H1 (cell line): ENCODE results near the gene AP1S1. TPM values are rescaled to one million over a fixed set of nuclear protein-coding genes. Genes with fewer than 3 reads are reported as not detected.

Source experiments
- CTCF ChIA-PET: fragments of 300-600 bp; sonication (Branson Sonifier 250); formaldehyde crosslinking; loops from one replicate; lab custom pipeline; 2021; ENCODE audit not compliant: partially characterized antibody; lab: Charles Lee
- POLR2A ChIA-PET: fragments of 300-600 bp; sonication (Branson Sonifier 250); formaldehyde crosslinking; loops from one replicate; lab custom pipeline; 2021; ENCODE audit warnings: inconsistent platforms; ENCODE audit not compliant: partially characterized antibody; lab: Charles Lee
- DNase-seq, 2 experiments: peaks; one replicate each; pipeline versions ENCODE4 v3.0.0 to v3.0.0-alpha.2; 2010 to 2022; ENCODE audit warnings: low spot score in 2 of 2, low read depth in 1 of 2, mixed read lengths in 1 of 2
- FAIRE-seq: peaks from 2 replicates; lab custom pipeline; 2011; peaks lifted over from hg19 to GRCh38; lab: Jason Lieb, UNC
- H2AFZ ChIP-seq: 2 replicates; pipeline ENCODE4 v1.8.1; 2012; ENCODE audit warnings: low read length, inconsistent platforms
- H2AK5ac ChIP-seq: 2 replicates; pipeline ENCODE4 v1.6.1; 2013; ENCODE audit warnings: low read depth, low read length
- H2BK120ac ChIP-seq: replicated peaks from 2 replicates; pipeline ENCODE3; 2013; ENCODE audit warnings: low read depth, low read length, inconsistent platforms
- H2BK12ac ChIP-seq: 2 replicates; pipeline ENCODE4 v1.6.1; 2013; ENCODE audit warnings: low read depth, low read length
- H2BK15ac ChIP-seq: 2 replicates; pipeline ENCODE4 v1.6.1; 2013; ENCODE audit warnings: low read length
- H2BK20ac ChIP-seq: 2 replicates; pipeline ENCODE4 v1.6.1; 2013; ENCODE audit warnings: low read length
- H2BK5ac ChIP-seq: 2 replicates; pipeline ENCODE4 v1.6.1; 2013; ENCODE audit warnings: low read depth, low read length
- H3K14ac ChIP-seq: 2 replicates; pipeline ENCODE4 v1.6.1; 2013; ENCODE audit warnings: inconsistent platforms; ENCODE audit not compliant: insufficient read length
- H3K18ac ChIP-seq: 2 replicates; pipeline ENCODE4 v1.6.1; 2013; ENCODE audit warnings: low read length; ENCODE audit errors: extremely low read depth
- H3K23ac ChIP-seq: 2 replicates; pipeline ENCODE4 v1.6.1; 2013; ENCODE audit warnings: inconsistent platforms; ENCODE audit not compliant: insufficient read length
- H3K23me2 ChIP-seq: 2 replicates; pipeline ENCODE4 v1.6.1; 2013; ENCODE audit warnings: low read depth, low read length
- H3K27ac ChIP-seq: 2 replicates; pipeline ENCODE4 v1.6.1; 2011; ENCODE audit warnings: low read depth, low read length, inconsistent platforms
- H3K27me3 ChIP-seq, 4 experiments: replicated peaks in 1 of 4; 1 replicate in 1 of 4; 2 replicates in 3 of 4; pipeline versions ENCODE4 v1.6.1 to v1.8.1; 2011 to 2013; ENCODE audit warnings: low read length in 3 of 4, mild to moderate bottlenecking in 3 of 4, inconsistent platforms in 2 of 4, mixed read lengths in 2 of 4, moderate library complexity in 1 of 4; ENCODE audit not compliant: control insufficient read depth in 3 of 4, insufficient read depth in 3 of 4; ENCODE audit errors: extremely low read depth in 1 of 4
- H3K36me3 ChIP-seq, 4 experiments: 2 replicates each; pipeline versions ENCODE4 v1.6.1 to v1.8.1; 2011 to 2013; ENCODE audit warnings: mild to moderate bottlenecking in 4 of 4, low read length in 3 of 4, moderate library complexity in 2 of 4, control low read depth in 1 of 4, inconsistent platforms in 1 of 4; ENCODE audit not compliant: insufficient read depth in 4 of 4, control insufficient read depth in 2 of 4
- H3K4ac ChIP-seq: replicated peaks from 2 replicates; pipeline ENCODE3; 2013; ENCODE audit warnings: low read length, low read depth, mixed read lengths, inconsistent platforms; ENCODE audit not compliant: insufficient read length
- H3K4me1 ChIP-seq, 4 experiments: replicated peaks in 1 of 4; 1 replicate in 1 of 4; 2 replicates in 3 of 4; pipeline versions ENCODE4 v1.6.1 to v1.8.1; 2011 to 2013; ENCODE audit warnings: low read length in 3 of 4, inconsistent platforms in 2 of 4, mixed read lengths in 1 of 4; ENCODE audit not compliant: insufficient read depth in 4 of 4, control insufficient read depth in 3 of 4
- H3K4me2 ChIP-seq, 2 experiments: 2 replicates each; pipeline versions ENCODE4 v1.6.1 to v1.8.1; 2011 to 2013; ENCODE audit warnings: low read depth in 2 of 2, low read length in 2 of 2, control low read depth in 1 of 2, inconsistent platforms in 1 of 2, mild to moderate bottlenecking in 1 of 2; ENCODE audit not compliant: insufficient read depth in 1 of 2
- H3K4me3 ChIP-seq, 4 experiments: fragments of 200-600, 300-600 bp in 1 of 4; sonication (generic), shearing (Covaris generic), sonication (Bioruptor Twin) in 1 of 4; 2 replicates each; pipeline versions ENCODE4 v1.5.1 to v1.8.1; 2011 to 2016; ENCODE audit warnings: low read length in 4 of 4, low read depth in 3 of 4, control low read depth in 2 of 4, inconsistent platforms in 2 of 4, mild to moderate bottlenecking in 2 of 4, mixed read lengths in 1 of 4, moderate library complexity in 1 of 4; ENCODE audit not compliant: insufficient read depth in 2 of 4; ENCODE audit errors: extremely low read depth in 1 of 4
- H3K56ac ChIP-seq: replicated peaks from 2 replicates; pipeline ENCODE3; 2013; ENCODE audit warnings: low read depth, mild to moderate bottlenecking, mixed read lengths, low read length, inconsistent platforms; ENCODE audit not compliant: insufficient read length
- H3K79me1 ChIP-seq: 2 replicates; pipeline ENCODE4 v1.6.1; 2013; ENCODE audit warnings: low read depth, low read length, control low read depth
- H3K79me2 ChIP-seq, 2 experiments: 2 replicates each; pipeline versions ENCODE4 v1.6.1 to v1.8.1; 2012 to 2013; ENCODE audit warnings: low read length in 2 of 2, mild to moderate bottlenecking in 2 of 2, inconsistent platforms in 1 of 2; ENCODE audit not compliant: insufficient read depth in 2 of 2, control insufficient read depth in 1 of 2
- H3K9ac ChIP-seq, 4 experiments: replicated peaks in 1 of 4; 1 replicate in 1 of 4; 2 replicates in 3 of 4; pipeline versions ENCODE4 v1.6.1 to v1.8.1; 2011 to 2013; ENCODE audit warnings: low read depth in 3 of 4, low read length in 3 of 4, control low read depth in 2 of 4, mild to moderate bottlenecking in 2 of 4, moderate library complexity in 2 of 4, inconsistent platforms in 1 of 4; ENCODE audit errors: extremely low read depth in 1 of 4
- H3K9me3 ChIP-seq, 2 experiments: 2 replicates each; pipeline versions ENCODE4 v1.6.1 to v1.8.1; 2012 to 2013; ENCODE audit warnings: mild to moderate bottlenecking in 2 of 2, moderate library complexity in 2 of 2, control low read depth in 1 of 2, inconsistent platforms in 1 of 2, low read depth in 1 of 2, low read length in 1 of 2, mixed read lengths in 1 of 2; ENCODE audit not compliant: insufficient read depth in 2 of 2
- H4K20me1 ChIP-seq, 2 experiments: replicated peaks in 1 of 2; 2 replicates each; pipeline versions ENCODE3 to v1.8.1; 2011 to 2013; ENCODE audit warnings: inconsistent platforms in 2 of 2, low read length in 2 of 2, mild to moderate bottlenecking in 1 of 2; ENCODE audit not compliant: insufficient read depth in 2 of 2, control insufficient read depth in 1 of 2
- H4K5ac ChIP-seq: 2 replicates; pipeline ENCODE4 v1.6.1; 2013; ENCODE audit warnings: low read length, low read depth, mixed read lengths, inconsistent platforms; ENCODE audit not compliant: insufficient read length
- H4K8ac ChIP-seq: 2 replicates; pipeline ENCODE4 v1.8.0; 2013; ENCODE audit warnings: mild to moderate bottlenecking, moderate library complexity, low read length, inconsistent platforms; ENCODE audit not compliant: insufficient read depth; ENCODE audit errors: extremely low read depth
- H4K91ac ChIP-seq: replicated peaks from 2 replicates; pipeline ENCODE3; 2013; ENCODE audit warnings: low read length, mixed read lengths, inconsistent platforms; ENCODE audit not compliant: insufficient read length
- CHD1 ChIP-seq: IDR thresholded peaks from 2 replicates; pipeline ENCODE4 v1.6.1; 2012; ENCODE audit warnings: low read depth, low read length, improper control_type of control experiment
- HDAC2 ChIP-seq, 2 experiments: fragments of 300-600 bp in 1 of 2; sonication (generic) in 1 of 2; IDR thresholded peaks; 2 replicates each; pipeline ENCODE4 v1.6.1; 2011 to 2012; ENCODE audit warnings: low read depth in 2 of 2, low read length in 2 of 2, mild to moderate bottlenecking in 2 of 2, moderate library complexity in 2 of 2, borderline replicate concordance in 1 of 2, inconsistent platforms in 1 of 2
- JUN ChIP-seq: IDR thresholded peaks from 2 replicates; pipeline ENCODE4 v1.6.1; 2011; ENCODE audit warnings: low read depth, mild to moderate bottlenecking, improper control_type of control experiment, low read length
- KDM5A ChIP-seq: fragments of 200-600 bp; IDR thresholded peaks from 2 replicates; pipeline ENCODE4 v1.7.1; 2012; ENCODE audit warnings: mild to moderate bottlenecking, low read length, inconsistent platforms, mixed read lengths
- NRF1 ChIP-seq: IDR thresholded peaks from 2 replicates; pipeline ENCODE4 v1.6.1; 2011; ENCODE audit warnings: mild to moderate bottlenecking, low read depth, low read length, improper control_type of control experiment
- ZNF274 ChIP-seq: IDR thresholded peaks from 2 replicates; pipeline ENCODE4 v1.7.0; 2012; ENCODE audit warnings: low read length, borderline replicate concordance; ENCODE audit errors: extremely low read depth
- WGBS, 2 experiments: shearing (Covaris generic) in 1 of 2; methylation state at CpG; one replicate each; pipeline versions ENCODE4 v1.1.6 to v1.1.7; 2013 to 2015; ENCODE audit warnings: low lambda C conversion rate in 2 of 2, mixed read lengths in 2 of 2, inconsistent platforms in 1 of 2, low coverage in 1 of 2, missing lambda C conversion rate in 1 of 2; ENCODE audit not compliant: insufficient replicate concordance in 2 of 2, insufficient coverage in 1 of 2, insufficient read length in 1 of 2; ENCODE audit errors: extremely low coverage in 1 of 2, missing lambda C conversion rate in 1 of 2; 5-methylcytosine and 5-hydroxymethylcytosine counted together
- polyA plus RNA-seq, 7 experiments: library from polyadenylated mRNA; depleted of rRNA in 3 of 7; stranded (reverse) in 5 of 7; unstranded in 2 of 7; fragments of >200 nt in 5 of 7; fragments of 200-250 nt in 2 of 7; gene quantifications; 1 replicate in 5 of 7; 2 replicates in 1 of 7; 4 replicates in 1 of 7; pipeline versions ENCODE4 v1.2.1 to v1.2.3, GENCODE V29; 2011 to 2013; ENCODE audit warnings: missing spikeins in 2 of 7, mixed read lengths in 2 of 7
- total RNA-seq: library from RNA; stranded (reverse); fragmentation: NEBNext Ultra II Directional; extraction: Animal tissue kit (Norgen Biotek cat#: 25700); gene quantifications from 2 replicates; pipeline ENCODE4 v1.2.1, GENCODE V29; 2021
- TF ChIP-seq, protein P1 (sequence below): IDR thresholded peaks from 2 replicates; pipeline ENCODE4 v1.6.1; 2012; ENCODE audit warnings: inconsistent platforms

AP1S1 gene
- total and polyA plus RNA-seq, 2 of the 8 experiments (the other 6 are each of a cell fraction or from before 2014, with no cell fraction given), result 56.1 to 59.3 TPM

DNA sequence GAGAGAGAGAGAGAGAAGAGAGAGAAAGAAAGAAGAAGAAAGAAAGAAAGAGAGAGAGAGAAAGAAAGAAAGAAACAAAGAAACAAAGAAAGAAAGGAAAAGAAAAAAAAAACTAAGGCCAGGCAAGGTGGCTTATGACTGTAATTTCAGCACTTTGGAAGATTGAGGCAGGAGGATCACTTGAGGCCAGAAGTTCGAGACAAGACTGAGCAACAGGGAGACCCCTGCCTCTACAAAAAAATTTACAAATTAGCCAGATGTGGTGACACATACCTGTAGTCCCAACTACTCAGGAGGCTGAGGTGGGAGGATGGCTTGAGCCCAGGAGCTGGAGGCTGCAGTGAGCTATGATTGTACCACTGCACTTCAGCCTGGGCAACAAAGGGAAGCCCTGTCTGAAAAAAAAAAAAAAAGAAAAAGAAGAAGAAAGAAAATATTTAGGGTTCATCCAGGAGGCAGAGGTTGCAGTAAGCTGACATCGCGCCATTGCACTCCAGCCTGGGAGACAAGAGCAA is 24.6 kb upstream of the AP1S1 start:
- no peak for FAIRE-seq
- POLR2A ChIA-PET, result no interaction called here

More for the DNA sequence above, 24.6 kb upstream of the AP1S1 start:
- no peaks in the 10 kb centered on the region for H3K36me3 ChIP-seq
- no peak overlapping the region for H3K4ac ChIP-seq
- TF ChIP-seq, protein P1, sequence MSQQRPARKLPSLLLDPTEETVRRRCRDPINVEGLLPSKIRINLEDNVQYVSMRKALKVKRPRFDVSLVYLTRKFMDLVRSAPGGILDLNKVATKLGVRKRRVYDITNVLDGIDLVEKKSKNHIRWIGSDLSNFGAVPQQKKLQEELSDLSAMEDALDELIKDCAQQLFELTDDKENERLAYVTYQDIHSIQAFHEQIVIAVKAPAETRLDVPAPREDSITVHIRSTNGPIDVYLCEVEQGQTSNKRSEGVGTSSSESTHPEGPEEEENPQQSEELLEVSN, result no peak
- TF ChIP-seq JUN, result no peak
- TF ChIP-seq HDAC2 (IDR thresholded peaks at IDR 0.05; ENCODE audit: borderline replicate concordance in 1 of 2, low read depth in 2 of 2, low read length in 2 of 2), result no peak
- no peak for TF ChIP-seq NRF1
- TF ChIP-seq ZNF274, result no peak
- TF ChIP-seq CHD1, result no peak
- TF ChIP-seq KDM5A, result no peak
- no peak overlapping the region for H3K56ac ChIP-seq
- no peak overlapping the region for H3K27ac ChIP-seq
- H2AK5ac ChIP-seq, result no peak overlapping the region
- no peak overlapping the region for H3K14ac ChIP-seq
- no peak overlapping the region for H4K5ac ChIP-seq
- no peaks in the 10 kb centered on the region for H4K20me1 ChIP-seq
- DNase-seq, result no peak
- no peaks in the 10 kb centered on the region for H3K79me2 ChIP-seq
- H3K79me1 ChIP-seq, result no peaks in the 10 kb centered on the region
- no peak overlapping the region for H3K4me3 ChIP-seq
- no peak overlapping the region for H3K4me2 ChIP-seq
- peaks cover 0 to 4% of the 10 kb centered on the region in 2 experiments; a peak in 1 of 4 replicates for H3K9me3 ChIP-seq
- peaks cover 0 to 2% (median 0%) of the 10 kb centered on the region in 4 experiments; a peak in 2 of 7 replicates for H3K27me3 ChIP-seq
- H4K8ac ChIP-seq, result no peak overlapping the region
- H2BK20ac ChIP-seq, result no peak overlapping the region
- H3K23ac ChIP-seq, result no peak overlapping the region
- no peak overlapping the region for H2BK15ac ChIP-seq
- H3K23me2 ChIP-seq, result no peaks in the 10 kb centered on the region; the same call in 1 of the 2 replicates
- CTCF ChIA-PET, result interaction anchor here (0.6 to 8.3 kb wide), 8 partner anchors 8 to 156 kb away, joined by 3 to 80 read pairs (median 3); no protein-coding TSS in a partner anchor
- H2BK5ac ChIP-seq, result no peak overlapping the region
- peaks cover 8 to 20% (median 19%) of the 10 kb centered on the region in 4 experiments for H3K4me1 ChIP-seq
- H3K18ac ChIP-seq, result no peak overlapping the region
- H2BK12ac ChIP-seq, result no peak overlapping the region
- 94% methylated on average over 1 of the region's 3 CpGs; no CpG with 5 or more reads in 1 of the 2 experiments for WGBS, 2 experiments
- H2AFZ ChIP-seq, result no peak overlapping the region
- no peak overlapping the region for H4K91ac ChIP-seq
- no peak overlapping the region for H3K9ac ChIP-seq
- no peak overlapping the region for H2BK120ac ChIP-seq
